Ammon's horn (tissue), 1 donor: Measurements from ENCODE around the gene MED25.

ENCODE experiments used
- DNase-seq: peaks from one replicate; pipeline ENCODE4 v3.0.0-alpha.2; 2016; ENCODE audit warnings: low spot score

Gene MED25

DNA sequence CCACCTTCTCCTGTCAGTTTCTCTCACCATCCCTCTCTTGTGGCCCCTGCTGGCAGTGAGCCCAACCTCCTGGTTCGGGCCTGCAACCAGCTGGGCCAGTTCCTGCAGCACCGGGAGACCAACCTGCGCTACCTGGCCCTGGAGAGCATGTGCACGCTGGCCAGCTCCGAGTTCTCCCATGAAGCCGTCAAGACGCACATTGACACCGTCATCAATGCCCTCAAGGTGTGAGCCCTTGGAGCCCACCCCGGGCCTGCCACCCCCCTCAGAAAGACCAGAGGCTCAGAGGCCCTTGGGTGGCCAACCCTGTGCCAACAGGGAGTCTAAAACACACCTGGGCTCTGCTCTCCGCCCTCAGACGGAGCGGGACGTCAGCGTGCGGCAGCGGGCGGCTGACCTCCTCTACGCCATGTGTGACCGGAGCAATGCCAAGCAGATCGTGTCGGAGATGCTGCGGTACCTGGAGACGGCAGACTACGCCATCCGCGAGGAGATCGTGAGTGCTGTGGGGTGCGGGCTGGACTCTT, 18.8 kb upstream of the MED25 start:
- DNase-seq = no peak

DNA sequence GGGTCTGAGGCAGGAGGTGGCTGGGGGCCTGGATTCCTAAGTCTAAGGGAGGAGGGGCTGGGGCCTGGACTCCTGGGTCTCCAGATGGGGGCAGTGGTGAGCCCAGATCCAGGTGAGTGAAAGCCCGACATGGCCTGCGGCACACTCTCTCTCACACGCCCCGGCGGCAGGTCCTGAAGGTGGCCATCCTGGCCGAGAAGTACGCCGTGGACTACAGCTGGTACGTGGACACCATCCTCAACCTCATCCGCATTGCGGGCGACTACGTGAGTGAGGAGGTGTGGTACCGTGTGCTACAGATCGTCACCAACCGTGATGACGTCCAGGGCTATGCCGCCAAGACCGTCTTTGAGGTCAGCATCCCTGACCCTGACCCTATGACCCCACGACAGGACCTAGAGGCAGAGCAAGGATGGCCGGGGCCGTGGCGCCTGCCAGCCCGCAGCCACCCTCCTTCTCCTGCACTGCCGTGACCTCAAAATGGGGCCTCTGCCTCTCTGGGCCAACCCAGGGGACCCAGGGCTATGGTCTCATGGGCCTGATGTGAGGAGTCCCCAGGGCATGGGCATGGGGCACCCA, 18.2 kb upstream of the MED25 start:
- no peak for DNase-seq

DNA sequence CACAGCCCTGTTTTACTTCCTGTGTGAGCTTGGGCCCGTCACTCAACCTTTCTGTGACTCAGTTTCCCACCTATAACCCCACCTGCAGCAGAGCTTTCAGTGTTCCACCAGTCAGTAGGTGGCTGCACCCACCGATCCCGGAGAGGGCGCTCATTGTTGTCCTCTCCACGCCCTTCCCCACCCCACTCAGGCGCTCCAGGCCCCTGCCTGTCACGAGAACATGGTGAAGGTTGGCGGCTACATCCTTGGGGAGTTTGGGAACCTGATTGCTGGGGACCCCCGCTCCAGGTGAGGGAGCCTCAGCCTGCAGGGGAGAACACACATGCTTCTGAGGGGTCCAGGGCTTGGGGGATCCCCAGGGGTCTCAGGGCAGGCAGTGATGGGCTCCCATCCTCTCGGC, 17.3 kb upstream of the MED25 start:
- no peak for DNase-seq

DNA sequence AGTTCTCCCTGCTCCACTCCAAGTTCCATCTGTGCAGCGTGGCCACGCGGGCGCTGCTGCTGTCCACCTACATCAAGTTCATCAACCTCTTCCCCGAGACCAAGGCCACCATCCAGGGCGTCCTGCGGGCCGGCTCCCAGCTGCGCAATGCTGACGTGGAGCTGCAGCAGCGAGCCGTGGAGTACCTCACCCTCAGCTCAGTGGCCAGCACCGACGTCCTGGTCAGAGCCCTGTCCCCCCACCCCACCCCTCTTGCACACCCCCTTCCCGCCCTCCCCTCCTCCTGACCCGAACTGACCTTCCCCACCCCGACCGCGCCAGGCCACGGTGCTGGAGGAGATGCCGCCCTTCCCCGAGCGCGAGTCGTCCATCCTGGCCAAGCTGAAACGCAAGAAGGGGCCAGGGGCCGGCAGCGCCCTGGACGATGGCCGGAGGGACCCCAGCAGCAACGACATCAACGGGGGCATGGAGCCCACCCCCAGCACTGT, 16.6 kb upstream of the MED25 start:
- DNase-seq = no peak

DNA sequence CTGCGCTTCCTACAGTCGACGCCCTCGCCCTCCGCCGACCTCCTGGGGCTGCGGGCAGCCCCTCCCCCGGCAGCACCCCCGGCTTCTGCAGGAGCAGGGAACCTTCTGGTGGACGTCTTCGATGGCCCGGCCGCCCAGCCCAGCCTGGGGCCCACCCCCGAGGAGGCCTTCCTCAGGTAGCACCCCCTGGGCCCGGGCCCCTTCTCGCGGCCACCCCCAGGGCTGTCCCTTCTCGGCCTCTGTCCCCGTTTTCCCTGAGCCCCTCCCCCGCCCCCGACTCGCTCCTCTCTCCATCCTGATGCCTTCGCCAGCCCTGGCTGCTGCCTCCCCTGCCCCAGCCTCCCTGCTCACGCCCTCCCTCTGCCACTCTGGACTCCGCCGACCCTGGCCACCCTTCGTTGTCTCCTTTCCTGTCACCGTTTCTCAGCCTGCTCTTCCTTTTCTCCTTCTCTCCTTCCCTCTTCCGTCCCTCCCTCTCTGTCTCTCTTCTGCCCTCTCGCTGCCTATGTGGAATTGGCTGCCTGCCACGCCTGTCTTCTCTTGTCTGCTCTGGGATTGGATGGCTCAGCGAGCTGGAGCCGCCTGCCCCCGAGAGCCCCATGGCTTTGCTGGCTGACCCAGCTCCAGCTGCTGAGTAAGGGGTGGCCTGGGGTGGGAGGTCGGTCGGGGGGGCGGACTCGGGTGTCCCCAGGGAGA, 16.0 kb upstream of the MED25 start:
- peak; percentile 97 for DNase-seq

DNA sequence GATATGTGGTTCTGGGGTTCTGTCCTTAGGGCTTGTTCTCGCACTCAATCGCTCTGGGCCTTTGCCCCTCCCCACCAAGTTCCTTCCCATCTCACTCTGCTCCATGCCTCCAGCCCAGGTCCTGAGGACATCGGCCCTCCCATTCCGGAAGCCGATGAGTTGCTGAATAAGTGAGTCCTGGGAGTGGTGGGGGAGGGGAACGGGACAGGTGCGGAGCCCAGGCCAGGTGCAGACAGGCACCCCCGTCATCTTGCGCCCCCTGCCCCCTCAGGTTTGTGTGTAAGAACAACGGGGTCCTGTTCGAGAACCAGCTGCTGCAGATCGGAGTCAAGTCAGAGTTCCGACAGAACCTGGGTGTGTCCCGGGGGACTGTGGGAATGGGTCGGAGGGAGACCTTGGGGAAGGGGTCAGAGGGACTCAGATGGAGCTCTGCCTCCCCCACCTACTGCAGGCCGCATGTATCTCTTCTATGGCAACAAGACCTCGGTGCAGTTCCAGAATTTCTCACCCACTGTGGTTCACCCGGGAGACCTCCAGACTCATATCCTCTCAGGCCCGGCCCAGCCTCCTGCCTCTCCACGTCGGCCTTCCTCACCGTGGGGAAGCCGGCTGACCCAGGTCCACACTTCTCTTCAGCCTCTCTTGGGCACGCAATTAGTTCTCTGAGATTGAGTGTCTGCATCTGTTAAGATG, 15.1 kb upstream of the MED25 start:
- DNase-seq = no peak

DNA sequence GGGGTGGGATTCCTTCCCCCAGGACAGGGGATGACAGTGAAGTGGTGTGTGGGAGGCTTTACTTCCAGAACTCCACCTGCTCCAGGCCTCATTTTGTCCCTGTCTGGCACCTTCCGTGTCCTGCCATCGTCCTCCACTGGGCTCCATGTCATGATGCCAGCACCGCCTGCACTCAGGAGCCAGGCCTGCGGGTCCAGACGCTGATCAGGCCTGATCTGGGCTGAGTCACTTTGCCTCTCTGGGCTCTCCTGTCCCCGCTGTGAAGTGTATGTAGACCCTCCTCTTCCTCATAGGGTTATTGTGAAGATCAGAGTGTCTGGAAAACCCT, 14.6 kb upstream of the MED25 start:
- DNase-seq = no peak

DNA sequence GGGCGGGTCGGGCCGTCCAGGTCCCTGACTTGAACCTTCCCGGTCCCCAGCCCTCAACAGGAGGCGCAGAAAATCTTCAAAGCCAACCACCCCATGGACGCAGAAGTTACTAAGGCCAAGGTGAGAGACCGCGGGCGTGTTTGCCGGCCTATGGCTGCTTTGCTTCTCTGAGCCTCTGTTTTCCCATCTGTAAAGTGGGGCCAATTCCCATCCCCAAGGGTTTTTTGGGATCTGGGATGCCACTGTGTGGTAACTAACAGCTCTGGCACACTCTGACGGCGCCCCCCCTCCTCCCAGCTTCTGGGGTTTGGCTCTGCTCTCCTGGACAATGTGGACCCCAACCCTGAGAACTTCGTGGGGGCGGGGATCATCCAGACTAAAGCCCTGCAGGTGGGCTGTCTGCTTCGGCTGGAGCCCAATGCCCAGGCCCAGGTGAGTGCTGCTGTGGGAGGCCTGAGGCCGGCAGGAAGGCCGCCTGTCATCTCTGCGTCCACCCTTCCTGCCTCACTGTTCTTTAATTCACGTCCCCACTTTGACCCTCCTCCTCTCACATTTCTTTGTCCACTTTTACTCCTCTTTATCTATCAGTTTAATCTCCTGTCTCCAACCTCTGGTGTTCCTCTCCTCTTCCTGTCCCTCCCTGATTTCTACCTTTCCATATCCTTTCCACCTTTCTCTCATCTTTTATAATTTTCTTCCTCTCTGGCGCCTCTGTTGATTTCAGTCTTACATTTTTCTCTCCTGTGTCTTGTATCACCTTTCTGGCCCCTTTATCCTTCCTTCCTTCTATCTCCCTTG, 12.1 kb upstream of the MED25 start:
- no peak for DNase-seq

DNA sequence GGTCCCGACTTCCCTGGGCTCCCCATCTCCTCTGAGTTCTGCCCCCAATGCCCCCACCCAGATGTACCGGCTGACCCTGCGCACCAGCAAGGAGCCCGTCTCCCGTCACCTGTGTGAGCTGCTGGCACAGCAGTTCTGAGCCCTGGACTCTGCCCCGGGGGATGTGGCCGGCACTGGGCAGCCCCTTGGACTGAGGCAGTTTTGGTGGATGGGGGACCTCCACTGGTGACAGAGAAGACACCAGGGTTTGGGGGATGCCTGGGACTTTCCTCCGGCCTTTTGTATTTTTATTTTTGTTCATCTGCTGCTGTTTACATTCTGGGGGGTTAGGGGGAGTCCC, 11.5 kb upstream of the MED25 start:
- no peak for DNase-seq

DNA sequence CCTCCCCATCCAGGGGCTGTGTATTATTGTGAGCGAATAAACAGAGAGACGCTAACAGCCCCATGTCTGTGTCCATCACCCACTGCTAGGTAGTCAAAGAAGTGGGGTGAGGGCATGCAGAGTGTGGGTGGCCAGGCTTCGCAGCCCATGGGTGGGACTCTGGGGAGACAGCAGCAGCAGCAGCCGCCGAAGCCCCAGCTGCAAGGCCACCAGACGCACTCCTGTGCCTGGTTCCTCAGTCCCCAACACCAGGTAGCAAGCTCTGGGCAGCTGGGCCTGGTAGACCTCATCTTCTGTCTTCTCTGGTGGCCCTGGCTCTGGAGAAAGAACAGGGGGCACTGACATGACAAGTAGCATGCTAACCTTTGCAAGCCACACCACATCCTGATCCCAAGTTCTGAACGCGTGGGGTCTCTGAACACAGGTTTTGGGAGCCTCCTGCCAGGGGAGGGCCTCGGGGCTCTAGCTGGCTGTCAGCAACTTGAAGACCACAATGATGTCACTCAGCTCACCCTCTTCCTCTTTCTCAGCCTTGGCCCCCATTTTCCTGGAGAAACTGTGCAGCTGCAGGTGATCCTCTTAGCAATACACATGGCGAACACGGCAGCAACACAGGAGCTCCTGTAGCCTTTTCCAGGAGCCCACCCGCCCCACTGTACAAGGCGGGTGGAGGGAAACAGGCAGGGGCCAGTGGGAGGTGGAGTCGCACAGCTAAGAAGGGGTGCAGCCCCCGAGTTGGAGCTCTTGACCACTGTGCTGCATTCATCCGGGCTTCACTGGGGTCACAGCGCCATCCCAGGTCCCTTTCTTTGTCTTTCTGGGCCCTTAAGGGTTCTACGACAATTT, 10.8 kb upstream of the MED25 start:
- DNase-seq = no peak

DNA sequence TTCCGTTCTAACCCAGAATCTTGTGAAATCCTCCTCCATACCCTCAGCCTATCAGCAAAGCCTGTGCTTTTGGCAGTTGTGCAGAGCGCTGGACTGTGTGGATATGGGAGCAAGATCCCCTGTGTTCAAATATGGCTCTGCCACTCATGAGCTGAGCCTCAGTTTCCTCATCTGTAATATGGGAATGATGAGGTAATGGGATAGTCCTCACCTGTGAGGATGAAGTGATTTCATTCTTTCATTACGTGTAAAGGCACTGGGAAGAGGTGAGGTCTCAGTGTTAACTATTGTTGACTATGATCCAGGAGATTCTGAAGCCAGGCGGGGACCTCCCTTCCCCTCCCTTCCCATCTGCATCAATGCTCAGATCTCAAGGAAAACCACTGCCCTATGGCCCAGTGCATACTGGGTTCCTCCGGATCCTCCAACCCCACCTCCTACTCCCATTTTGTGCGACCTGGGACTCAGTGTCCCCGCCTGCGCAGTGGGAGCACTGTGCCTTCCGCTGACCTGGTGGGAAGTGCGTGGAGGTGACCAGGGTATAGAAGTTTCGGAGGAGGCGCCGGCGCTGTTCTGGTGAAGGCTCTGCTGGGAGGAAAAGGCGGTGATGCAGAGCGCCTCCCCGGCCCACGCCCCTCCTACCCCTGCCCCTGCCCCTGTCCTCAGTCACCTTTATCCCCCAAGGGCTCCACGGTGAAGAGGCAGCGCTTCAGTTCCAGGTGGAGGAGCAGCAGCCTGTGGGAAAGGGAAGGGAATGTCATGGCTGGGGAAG, 10.0 kb upstream of the MED25 start:
- no peak for DNase-seq

DNA sequence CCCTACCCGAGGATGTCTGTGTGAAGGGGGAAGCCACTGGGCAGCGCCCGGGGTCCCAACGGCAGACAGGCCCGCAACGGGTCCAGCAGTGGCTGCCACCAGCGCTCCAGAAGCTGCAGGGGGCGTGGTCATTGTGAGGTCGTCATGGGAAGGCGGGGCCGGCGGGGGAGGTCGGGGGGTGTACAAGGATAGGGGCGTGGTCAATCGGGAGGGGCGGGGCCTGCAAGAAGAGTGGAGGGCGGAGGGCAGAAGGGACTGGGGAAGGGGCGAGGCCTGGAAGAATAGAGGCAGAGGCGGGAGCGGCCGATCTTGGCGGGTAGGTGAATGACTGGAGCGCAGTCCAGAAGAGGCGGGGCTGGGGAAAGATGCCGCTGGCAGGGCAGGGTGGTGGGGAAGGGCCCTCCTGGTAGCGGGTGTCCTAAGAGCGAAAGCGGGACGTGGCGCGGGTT, 9.4 kb upstream of the MED25 start:
- peak; percentile 93 for DNase-seq

DNA sequence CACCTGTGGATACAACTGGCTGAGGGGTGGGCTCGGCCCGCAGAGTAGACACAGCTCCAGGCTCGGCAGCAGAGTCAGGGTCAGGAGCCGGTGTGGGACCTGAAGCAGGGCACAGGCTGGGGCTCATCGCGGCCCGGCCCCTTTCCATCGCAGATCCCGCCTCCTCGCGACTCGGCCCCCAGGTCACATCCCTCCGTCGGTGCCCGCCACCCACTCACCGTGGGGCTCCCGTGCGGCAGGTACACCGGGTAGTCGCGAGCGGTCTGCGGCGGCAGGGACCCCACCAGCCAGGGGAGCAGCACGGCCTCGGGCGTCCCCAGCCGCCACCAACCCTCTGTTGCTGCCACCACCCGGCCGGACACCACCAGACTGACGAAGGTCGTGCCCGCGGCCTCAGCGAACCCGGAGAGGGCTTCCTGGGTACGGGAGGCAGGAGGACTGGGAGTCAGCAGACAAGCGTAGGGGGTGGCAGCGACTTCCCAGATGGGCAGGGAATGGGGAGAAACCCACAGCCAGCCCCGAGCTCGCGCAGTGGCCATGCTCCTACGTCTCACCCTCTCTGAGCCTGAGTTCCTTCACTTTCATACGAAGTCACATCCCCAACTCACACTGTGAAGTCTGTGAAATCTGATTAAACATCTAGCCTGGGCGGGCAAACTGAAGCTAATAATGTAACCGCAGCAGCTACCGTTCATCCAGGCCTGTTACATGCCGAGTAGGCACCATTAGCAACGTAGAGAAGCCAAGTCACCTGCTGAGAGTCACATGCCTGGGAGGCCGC, 8.7 kb upstream of the MED25 start:
- peak; percentile 58 for DNase-seq

DNA sequence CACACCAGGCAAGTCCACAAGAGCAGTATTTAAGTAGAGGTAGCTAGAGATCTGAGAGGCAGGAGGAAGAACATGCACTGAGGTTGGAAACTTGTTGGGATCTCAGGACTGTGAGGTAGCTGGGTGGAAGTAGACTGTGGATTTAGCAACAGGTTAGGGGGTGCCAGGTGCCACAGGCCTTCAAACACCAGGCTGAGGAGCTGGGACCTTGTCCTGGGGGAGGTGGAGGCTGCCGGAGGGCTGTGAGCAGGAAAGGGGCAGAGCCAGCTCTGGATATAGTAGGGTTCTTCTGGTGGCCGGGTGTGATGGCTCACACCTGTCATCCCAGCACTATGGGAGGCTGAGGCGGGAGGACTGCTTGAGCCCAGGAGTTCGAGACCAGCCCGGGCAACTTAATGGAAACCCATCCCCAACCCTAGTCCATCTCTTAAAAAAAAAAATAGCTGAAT, 8.1 kb upstream of the MED25 start:
- DNase-seq = no peak

DNA sequence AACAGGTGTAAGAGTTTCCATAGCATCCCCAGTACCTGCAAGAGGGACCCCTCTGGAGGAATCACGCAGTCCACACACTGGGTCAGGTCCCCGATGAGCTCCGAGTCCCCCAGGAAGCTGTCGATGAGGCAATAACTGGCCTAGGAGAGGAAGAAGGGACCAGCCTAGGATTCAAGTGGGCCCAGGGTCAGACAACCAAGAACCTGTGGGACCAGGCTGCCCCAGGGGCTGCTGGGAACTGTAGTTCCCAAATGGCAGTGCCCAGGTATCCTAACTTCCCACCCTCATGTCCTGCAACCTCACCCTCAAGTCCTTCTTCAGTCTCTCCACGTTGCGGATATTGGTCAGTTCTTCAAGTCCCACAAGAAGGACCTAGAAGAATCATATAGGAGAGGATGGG, 6.8 kb upstream of the MED25 start:
- DNase-seq = no peak

DNA sequence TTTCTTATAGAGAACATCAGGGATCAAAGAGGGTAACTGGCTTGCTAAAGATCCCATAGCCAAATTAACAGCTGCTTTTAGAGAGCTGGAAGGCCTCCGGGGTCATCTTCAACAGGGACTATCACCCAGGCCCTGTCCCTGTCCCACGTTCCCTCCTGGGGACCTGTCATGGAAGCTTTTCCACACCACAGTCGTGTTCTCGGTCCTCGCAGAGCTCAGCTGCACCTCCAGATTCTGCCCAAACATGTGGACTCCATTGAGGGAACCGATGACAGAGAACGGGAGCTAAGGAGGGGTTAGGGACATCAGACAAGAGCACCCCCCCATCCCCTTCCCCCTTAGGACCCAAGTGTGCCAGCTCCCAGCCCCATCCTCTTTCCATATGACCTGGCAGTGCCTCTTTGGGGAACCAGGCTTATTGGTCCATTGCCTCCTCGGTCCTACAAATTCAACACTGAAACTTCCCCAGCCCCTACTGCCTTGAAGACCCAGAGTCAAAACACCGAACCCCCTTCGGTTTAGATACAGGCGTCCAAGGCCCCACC, 5.6 kb upstream of the MED25 start:
- DNase-seq = no peak

DNA sequence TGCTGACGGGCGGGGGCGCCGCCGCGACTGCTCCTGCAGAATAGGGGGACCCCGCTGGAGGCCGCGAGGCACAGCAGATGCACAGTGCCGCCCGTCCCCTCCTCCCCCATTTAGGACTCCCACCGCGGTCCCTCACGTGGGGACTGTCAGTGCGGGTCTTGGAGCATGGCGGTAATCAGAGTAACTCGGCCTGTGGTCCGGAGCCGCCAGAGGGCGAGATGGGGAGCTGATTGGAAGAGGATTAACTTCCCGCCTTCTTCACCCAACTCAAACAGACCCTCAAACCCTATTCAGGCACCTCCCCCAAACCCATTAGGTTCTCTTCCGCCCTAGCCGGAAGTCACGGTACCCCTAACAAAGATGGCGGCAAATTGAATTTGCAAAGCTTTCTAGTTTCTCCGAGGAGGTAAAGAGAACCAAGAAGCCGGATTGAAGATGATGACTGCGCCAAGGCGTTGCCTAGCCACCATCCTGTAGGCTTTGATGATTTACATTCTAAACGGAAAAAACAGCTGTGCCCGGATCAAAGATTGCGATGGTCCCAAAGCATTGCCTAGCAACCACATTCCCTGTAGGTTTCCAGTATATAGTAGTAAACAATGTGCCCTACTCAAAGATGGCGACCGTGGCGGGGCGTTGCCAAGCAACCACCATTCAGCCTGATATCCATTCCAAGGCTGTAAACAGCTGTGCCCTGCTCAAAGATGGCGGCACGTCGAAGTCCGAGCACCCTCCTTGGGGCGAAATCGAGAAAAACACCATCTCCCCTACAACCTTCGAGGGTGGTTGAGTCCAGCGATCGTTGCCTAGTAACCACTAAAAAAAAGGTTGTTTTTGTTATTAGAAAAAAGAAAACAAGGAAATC, 4.9 kb upstream of the MED25 start, which contains the start of gene FUZ:
Gene FUZ (minus strand): TSS at position 296 of the 865 bp plus-strand sequence. CDS start 186 bp downstream, at position 110.
- peak; percentile 99 for DNase-seq

DNA sequence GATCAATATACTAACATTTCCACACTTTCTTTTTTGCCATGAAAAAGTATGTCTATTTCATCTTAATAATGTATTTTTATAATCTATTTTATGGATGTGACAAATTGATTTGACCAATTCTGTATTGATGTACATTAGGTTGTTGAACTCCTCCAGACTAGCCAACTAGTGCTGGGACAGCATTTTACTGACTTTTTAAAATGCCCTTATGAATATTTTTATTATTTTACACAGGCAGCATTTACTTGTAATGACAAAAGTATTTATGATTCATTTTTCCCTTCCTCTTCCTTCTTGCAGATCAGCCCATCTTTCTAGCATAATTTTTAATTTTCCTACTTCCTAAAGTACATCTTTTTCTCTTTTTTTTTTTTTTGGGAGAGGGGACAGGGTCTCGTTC, 4.1 kb upstream of the MED25 start:
- DNase-seq = no peak
